Left renal pelvis (tissue), 4 donors: Measurements from ENCODE around the gene SLC25A31. TPM values are rescaled to one million over a fixed set of nuclear protein-coding genes. Genes with fewer than 3 reads are reported as not detected.

Source experiments
- DNase-seq, 4 donors: peaks; one replicate each; pipeline ENCODE4 v3.0.0-alpha.2; 2013; ENCODE audit warnings: low read depth in 4 of 4, low spot score in 3 of 4
- polyA plus RNA-seq, 4 donors: library from polyadenylated mRNA; unstranded; fragments of 120-200 nt; gene quantifications; one replicate each; pipeline ENCODE4 v1.2.1, GENCODE V29; 2013; ENCODE audit not compliant: insufficient read length in 4 of 4

The SLC25A31 gene
- polyA plus RNA-seq: not detected

- DNase-seq: no peak
Observed at GRCh38 chr4:127730142-127730913, at the start of gene SLC25A31. SLC25A31 (plus strand) TSS chr4:127730400; CDS start chr4:127730546, 146 bp downstream.

- DNase-seq: no peak
Observed at GRCh38 chr4:127685292-127685691, 44.9 kb upstream of the SLC25A31 start.

- no peak for DNase-seq
Observed at GRCh38 chr4:127686658-127687057, 43.5 kb upstream of the SLC25A31 start.

GRCh38 chr4:127687580-127687979 lies 42.6 kb upstream of the SLC25A31 start:
- no peak for DNase-seq

GRCh38 chr4:127698789-127699200 lies 31.4 kb upstream of the SLC25A31 start:
- DNase-seq: no peak

GRCh38 chr4:127708985-127709384 lies 21.2 kb upstream of the SLC25A31 start:
- DNase-seq: peak in 2 of 4 donors; percentile 10 to 29

GRCh38 chr4:127709456-127709855 lies 20.7 kb upstream of the SLC25A31 start:
- no peak for DNase-seq

GRCh38 chr4:127731406-127731805 lies 1.2 kb downstream of the SLC25A31 start:
- no peak for DNase-seq

- peak in 2 of 4 donors; percentile 9 to 10 for DNase-seq
Observed at GRCh38 chr4:127732623-127733328, 2.6 kb downstream of the SLC25A31 start.

GRCh38 chr4:127734976-127735375 lies 4.8 kb downstream of the SLC25A31 start:
- DNase-seq: no peak

GRCh38 chr4:127737295-127737694 lies 7.1 kb downstream of the SLC25A31 start:
- DNase-seq: no peak

GRCh38 chr4:127741247-127741646 lies 11.0 kb downstream of the SLC25A31 start:
- no peak for DNase-seq

GRCh38 chr4:127747883-127748282 lies 17.7 kb downstream of the SLC25A31 start:
- DNase-seq: no peak

- DNase-seq: no peak
Observed at GRCh38 chr4:127748957-127749356, 18.8 kb downstream of the SLC25A31 start.

GRCh38 chr4:127756906-127757305 lies 26.7 kb downstream of the SLC25A31 start:
- DNase-seq: no peak

GRCh38 chr4:127759228-127759820 lies 29.1 kb downstream of the SLC25A31 start:
- DNase-seq: no peak

- DNase-seq: no peak
Observed at GRCh38 chr4:127759893-127760292, 29.7 kb downstream of the SLC25A31 start.

- no peak for DNase-seq
Observed at GRCh38 chr4:127771535-127772275, 41.5 kb downstream of the SLC25A31 start.

- DNase-seq: no peak
Observed at GRCh38 chr4:127772769-127773671, 42.8 kb downstream of the SLC25A31 start.

- DNase-seq: no peak
Observed at GRCh38 chr4:127775843-127776242, 45.6 kb downstream of the SLC25A31 start.
